ENCODE results near the gene RAB38.

The RAB38 gene

DNA sequence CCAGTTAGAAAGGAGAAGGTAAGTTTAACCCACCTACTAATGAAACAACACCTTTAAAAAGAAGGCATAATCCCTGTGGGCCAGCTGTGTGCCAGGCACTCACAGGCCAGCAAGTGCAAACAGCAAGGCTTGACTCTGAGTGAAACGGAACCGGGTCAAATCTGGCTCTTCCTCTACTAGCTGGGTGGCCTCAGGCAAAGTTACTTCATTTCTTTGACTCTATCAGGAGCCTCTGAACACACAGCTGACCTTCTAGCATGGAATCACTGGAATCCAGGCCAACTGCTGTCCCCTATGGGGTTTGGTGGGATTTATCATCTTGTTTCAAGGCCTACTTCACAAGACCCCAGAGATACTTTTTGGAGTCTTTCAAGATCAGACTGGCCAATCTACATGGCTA lies 3.3 kb downstream of the RAB38 start:
- H3K27me3 ChIP-seq (ENCODE audit: insufficient read depth, insufficient read length) = peaks cover 2% of the 10 kb centered on the region
- no peak overlapping the region for H3K9ac ChIP-seq (ENCODE audit: insufficient read length, low read depth)
- H3K9me3 ChIP-seq (ENCODE audit: insufficient read depth, low read length) = no peaks in the 10 kb centered on the region
- no peak for DNase-seq (ENCODE audit: low read depth, low spot score)
- H3K4me3 ChIP-seq (ENCODE audit: insufficient read length, low read depth) = no peak overlapping the region
- no peaks in the 10 kb centered on the region for H3K4me1 ChIP-seq (ENCODE audit: insufficient read depth, insufficient read length)
- no peaks in the 10 kb centered on the region for H3K36me3 ChIP-seq (ENCODE audit: insufficient read depth, insufficient read length, low read length)
- TF ChIP-seq SUZ12 (IDR thresholded peaks at IDR 0.05; ENCODE audit: extremely low read depth, insufficient read depth, insufficient read length) = no peak
- TF ChIP-seq YY1 (IDR thresholded peaks at IDR 0.05; ENCODE audit: insufficient read depth, insufficient read length) = no peak
- TF ChIP-seq ZNF274 (IDR thresholded peaks at IDR 0.05; ENCODE audit: low read depth, low read length) = no peak

DNA sequence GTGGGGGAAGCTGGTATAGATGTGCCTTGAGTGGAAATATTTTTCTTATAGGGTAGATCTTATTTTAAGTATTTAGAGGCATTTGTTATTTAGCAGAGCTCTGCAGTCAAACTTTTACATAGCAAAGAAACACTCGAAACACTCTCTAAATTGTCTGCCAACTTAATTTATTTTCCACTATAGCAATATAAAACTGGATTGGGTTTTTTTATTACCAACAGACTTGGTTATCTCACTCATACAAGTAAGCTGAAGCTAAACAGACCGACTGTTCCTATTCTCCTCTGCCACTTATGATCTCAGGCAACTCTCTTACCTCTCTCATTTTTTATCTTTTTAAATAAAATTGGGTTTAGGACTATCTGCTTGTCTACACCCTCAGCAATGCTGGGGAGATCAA lies 4.6 kb downstream of the RAB38 start:
- Histone ChIP-seq H3K4me1 (ENCODE audit: insufficient read depth, insufficient read length) (no peaks in the 10 kb centered on the region), H3K36me3 (ENCODE audit: insufficient read depth, insufficient read length, low read length) (no peaks in the 10 kb centered on the region), H3K9me3 (ENCODE audit: insufficient read depth, low read length) (no peaks in the 10 kb centered on the region), H3K27me3 (ENCODE audit: insufficient read depth, insufficient read length) (no peaks in the 10 kb centered on the region), H3K9ac (ENCODE audit: insufficient read length, low read depth) (no peak overlapping the region), H3K4me3 (ENCODE audit: insufficient read length, low read depth) (no peak overlapping the region)
- DNase-seq (ENCODE audit: low read depth, low spot score) = no peak
- TF ChIP-seq YY1 (IDR thresholded peaks at IDR 0.05; ENCODE audit: insufficient read depth, insufficient read length) (no peak), SUZ12 (IDR thresholded peaks at IDR 0.05; ENCODE audit: extremely low read depth, insufficient read depth, insufficient read length) (no peak), ZNF274 (IDR thresholded peaks at IDR 0.05; ENCODE audit: low read depth, low read length) (no peak)

DNA sequence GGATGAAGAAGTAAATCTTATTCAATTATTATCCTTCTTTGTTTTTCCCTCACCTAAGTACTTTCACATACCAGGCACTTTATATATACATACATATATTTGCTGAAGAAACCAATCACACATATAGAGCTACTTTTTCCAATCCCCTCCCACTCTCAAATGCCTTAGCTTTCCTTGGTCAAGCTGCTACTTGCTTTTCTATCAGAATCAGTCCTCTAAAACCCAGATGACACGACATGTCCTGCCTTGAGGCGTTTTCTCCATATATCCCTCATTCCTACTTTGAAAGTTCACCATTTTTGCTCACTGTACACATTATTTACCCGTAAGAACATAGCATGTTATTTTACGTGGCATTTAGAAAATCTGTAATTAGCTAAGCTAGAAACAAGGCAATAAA lies 5.4 kb downstream of the RAB38 start:
- no peak for DNase-seq (ENCODE audit: low read depth, low spot score)
- H3K36me3 ChIP-seq (ENCODE audit: insufficient read depth, insufficient read length, low read length) = no peaks in the 10 kb centered on the region
- H3K4me3 ChIP-seq (ENCODE audit: insufficient read length, low read depth) = no peak overlapping the region
- H3K9ac ChIP-seq (ENCODE audit: insufficient read length, low read depth) = no peak overlapping the region
- TF ChIP-seq ZNF274 (IDR thresholded peaks at IDR 0.05; ENCODE audit: low read depth, low read length) (no peak), SUZ12 (IDR thresholded peaks at IDR 0.05; ENCODE audit: extremely low read depth, insufficient read depth, insufficient read length) (no peak), YY1 (IDR thresholded peaks at IDR 0.05; ENCODE audit: insufficient read depth, insufficient read length) (no peak)
- H3K9me3 ChIP-seq (ENCODE audit: insufficient read depth, low read length) = no peaks in the 10 kb centered on the region
- no peaks in the 10 kb centered on the region for H3K4me1 ChIP-seq (ENCODE audit: insufficient read depth, insufficient read length)
- no peaks in the 10 kb centered on the region for H3K27me3 ChIP-seq (ENCODE audit: insufficient read depth, insufficient read length)

DNA sequence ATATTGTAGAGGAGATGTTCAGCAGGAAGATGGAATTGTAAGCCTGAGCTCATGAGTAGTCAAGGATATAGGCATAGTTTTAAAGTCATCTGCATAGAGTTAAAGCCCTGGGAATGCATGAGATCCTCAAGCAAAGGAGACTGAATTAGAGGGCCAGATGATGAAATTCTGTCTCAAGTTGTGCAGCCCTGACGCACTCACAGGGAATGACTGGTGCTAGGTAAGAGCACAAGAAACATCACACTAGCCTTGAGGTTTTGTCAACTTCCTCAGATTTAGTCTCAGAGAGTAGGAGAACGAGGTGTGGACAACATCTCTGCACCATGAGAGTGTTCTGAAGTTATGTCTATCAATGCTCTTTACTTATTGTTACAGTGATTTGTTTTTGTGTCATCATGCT lies 5.8 kb downstream of the RAB38 start:
- H3K27me3 ChIP-seq (ENCODE audit: insufficient read depth, insufficient read length) = no peaks in the 10 kb centered on the region
- no peaks in the 10 kb centered on the region for H3K4me1 ChIP-seq (ENCODE audit: insufficient read depth, insufficient read length)
- no peak overlapping the region for H3K9ac ChIP-seq (ENCODE audit: insufficient read length, low read depth)
- no peaks in the 10 kb centered on the region for H3K9me3 ChIP-seq (ENCODE audit: insufficient read depth, low read length)
- no peak overlapping the region for H3K4me3 ChIP-seq (ENCODE audit: insufficient read length, low read depth)
- TF ChIP-seq ZNF274 (IDR thresholded peaks at IDR 0.05; ENCODE audit: low read depth, low read length) = no peak
- no peak for TF ChIP-seq SUZ12 (IDR thresholded peaks at IDR 0.05; ENCODE audit: extremely low read depth, insufficient read depth, insufficient read length)
- no peak for TF ChIP-seq YY1 (IDR thresholded peaks at IDR 0.05; ENCODE audit: insufficient read depth, insufficient read length)
- no peaks in the 10 kb centered on the region for H3K36me3 ChIP-seq (ENCODE audit: insufficient read depth, insufficient read length, low read length)
- DNase-seq (ENCODE audit: low read depth, low spot score) = no peak

DNA sequence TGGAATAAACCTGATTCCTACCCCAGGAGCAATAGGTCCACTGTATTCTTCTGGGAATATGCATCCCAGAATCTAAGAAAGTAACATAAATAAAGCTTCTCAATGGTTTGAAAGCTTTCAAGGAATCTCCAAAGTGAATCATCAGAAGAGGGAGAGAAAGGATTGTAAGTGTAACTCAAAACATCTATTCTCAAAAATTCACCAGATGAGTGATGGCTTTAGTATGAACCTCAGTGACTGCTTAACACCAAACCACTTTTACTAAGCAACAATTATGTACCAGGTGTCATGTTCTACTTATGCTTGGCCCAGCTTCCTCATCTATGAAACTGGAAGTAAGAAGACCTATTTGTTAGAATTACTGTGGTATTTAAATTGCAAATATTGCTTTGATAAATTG lies 7.4 kb downstream of the RAB38 start:
- no peaks in the 10 kb centered on the region for H3K4me1 ChIP-seq (ENCODE audit: insufficient read depth, insufficient read length)
- H3K9ac ChIP-seq (ENCODE audit: insufficient read length, low read depth) = no peak overlapping the region
- TF ChIP-seq SUZ12 (IDR thresholded peaks at IDR 0.05; ENCODE audit: extremely low read depth, insufficient read depth, insufficient read length) = no peak
- no peak for TF ChIP-seq ZNF274 (IDR thresholded peaks at IDR 0.05; ENCODE audit: low read depth, low read length)
- no peak for TF ChIP-seq YY1 (IDR thresholded peaks at IDR 0.05; ENCODE audit: insufficient read depth, insufficient read length)
- H3K9me3 ChIP-seq (ENCODE audit: insufficient read depth, low read length) = no peaks in the 10 kb centered on the region
- no peak overlapping the region for H3K4me3 ChIP-seq (ENCODE audit: insufficient read length, low read depth)
- no peaks in the 10 kb centered on the region for H3K36me3 ChIP-seq (ENCODE audit: insufficient read depth, insufficient read length, low read length)
- no peaks in the 10 kb centered on the region for H3K27me3 ChIP-seq (ENCODE audit: insufficient read depth, insufficient read length)
- no peak for DNase-seq (ENCODE audit: low read depth, low spot score)

DNA sequence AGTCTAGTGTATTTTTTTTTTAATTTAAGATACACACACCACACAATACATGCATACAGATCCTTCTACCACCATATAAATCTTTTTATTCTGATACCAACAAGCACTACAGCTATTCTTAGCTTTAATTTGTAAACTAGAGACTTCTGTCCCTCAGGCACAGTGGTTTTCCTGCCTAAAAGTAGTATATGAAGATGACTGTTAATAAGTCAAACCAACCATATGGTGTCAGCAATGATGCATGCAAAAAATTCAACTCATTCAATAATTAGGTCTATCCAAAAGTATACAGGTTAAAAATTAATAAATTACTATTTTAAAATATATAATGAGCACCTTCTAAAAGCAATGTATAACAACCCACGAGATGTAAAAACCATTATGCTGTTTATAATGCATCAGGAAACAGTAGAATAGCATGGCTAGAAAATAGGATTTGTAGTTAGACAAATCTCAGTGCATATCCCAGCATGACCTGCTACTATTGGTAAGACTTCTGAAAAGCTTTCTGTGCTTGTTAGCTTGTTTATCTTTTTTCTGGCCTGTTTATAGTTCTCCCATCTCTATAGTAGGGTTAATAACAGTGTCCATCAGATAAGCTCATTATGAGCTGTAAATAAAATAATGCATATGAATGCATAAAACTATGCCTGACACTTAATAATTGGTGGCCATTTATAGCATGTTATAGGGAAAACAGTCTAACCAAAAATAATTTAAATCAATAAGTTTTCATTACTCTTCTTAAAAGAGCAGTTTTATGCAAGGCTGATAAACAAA lies 10.2 kb downstream of the RAB38 start:
- Histone ChIP-seq H3K9me3 (ENCODE audit: insufficient read depth, low read length) (no peaks in the 10 kb centered on the region), H3K4me1 (ENCODE audit: insufficient read depth, insufficient read length) (no peaks in the 10 kb centered on the region), H3K27me3 (ENCODE audit: insufficient read depth, insufficient read length) (no peaks in the 10 kb centered on the region), H3K4me3 (ENCODE audit: insufficient read length, low read depth) (no peak overlapping the region), H3K9ac (ENCODE audit: insufficient read length, low read depth) (no peak overlapping the region), H3K36me3 (ENCODE audit: insufficient read depth, insufficient read length, low read length) (no peaks in the 10 kb centered on the region)
- DNase-seq (ENCODE audit: low read depth, low spot score) = no peak
- TF ChIP-seq SUZ12 (IDR thresholded peaks at IDR 0.05; ENCODE audit: extremely low read depth, insufficient read depth, insufficient read length) (no peak), YY1 (IDR thresholded peaks at IDR 0.05; ENCODE audit: insufficient read depth, insufficient read length) (no peak), ZNF274 (IDR thresholded peaks at IDR 0.05; ENCODE audit: low read depth, low read length) (no peak)

DNA sequence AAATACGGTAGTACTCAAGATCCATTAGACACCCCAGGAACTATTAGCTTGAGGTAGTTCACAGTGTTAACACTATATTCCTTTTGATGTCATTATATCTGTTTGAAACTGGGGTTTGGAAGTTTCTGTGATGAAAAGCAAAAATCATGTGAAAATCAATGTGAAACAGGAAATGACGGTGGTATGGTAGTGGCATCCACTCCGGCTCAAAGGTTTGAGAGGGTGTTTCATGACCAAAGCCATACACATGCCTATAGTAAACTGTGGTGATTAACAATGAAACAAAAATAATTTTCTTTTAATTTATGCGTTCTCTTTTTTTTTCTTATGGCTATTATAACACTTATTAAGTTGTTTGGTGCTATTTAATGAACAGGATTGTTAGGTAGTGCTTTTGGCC lies 10.9 kb downstream of the RAB38 start:
- Histone ChIP-seq H3K27me3 (ENCODE audit: insufficient read depth, insufficient read length) (no peaks in the 10 kb centered on the region), H3K36me3 (ENCODE audit: insufficient read depth, insufficient read length, low read length) (no peaks in the 10 kb centered on the region), H3K4me3 (ENCODE audit: insufficient read length, low read depth) (no peak overlapping the region), H3K9me3 (ENCODE audit: insufficient read depth, low read length) (no peaks in the 10 kb centered on the region), H3K9ac (ENCODE audit: insufficient read length, low read depth) (no peak overlapping the region), H3K4me1 (ENCODE audit: insufficient read depth, insufficient read length) (no peaks in the 10 kb centered on the region)
- no peak for DNase-seq (ENCODE audit: low read depth, low spot score)
- TF ChIP-seq YY1 (IDR thresholded peaks at IDR 0.05; ENCODE audit: insufficient read depth, insufficient read length) = no peak
- no peak for TF ChIP-seq SUZ12 (IDR thresholded peaks at IDR 0.05; ENCODE audit: extremely low read depth, insufficient read depth, insufficient read length)
- TF ChIP-seq ZNF274 (IDR thresholded peaks at IDR 0.05; ENCODE audit: low read depth, low read length) = no peak
